HG03565 (cell line): ENCODE measurements around the gene PIK3R1.

Source experiments
- ATAC-seq: cut with Tn5 transposase; IDR thresholded peaks from one replicate; pipeline ENCODE4 v1.9.1; 2021; ENCODE audit warnings: mild to moderate bottlenecking, moderate library complexity; ENCODE audit not compliant: unreplicated experiment

PIK3R1 gene

GRCh38 chr5:68250661-68251298 is 35.2 kb downstream of the PIK3R1 start:
- no peak for ATAC-seq

GRCh38 chr5:68251386-68251785 is 35.8 kb downstream of the PIK3R1 start:
- ATAC-seq: no peak

GRCh38 chr5:68251804-68252522 is 36.4 kb downstream of the PIK3R1 start:
- ATAC-seq: no peak

- ATAC-seq: peak; percentile 45
Measured at GRCh38 chr5:68252673-68253623, 37.4 kb downstream of the PIK3R1 start.

- ATAC-seq: no peak
Measured at GRCh38 chr5:68253624-68254585, 38.3 kb downstream of the PIK3R1 start.

- ATAC-seq: no peak
Measured at GRCh38 chr5:68254810-68255209, 39.3 kb downstream of the PIK3R1 start.

GRCh38 chr5:68255305-68256120 is 40.0 kb downstream of the PIK3R1 start:
- ATAC-seq: no peak

- no peak for ATAC-seq
Measured at GRCh38 chr5:68257210-68257609, 41.7 kb downstream of the PIK3R1 start.

GRCh38 chr5:68258531-68258930 is 43.0 kb downstream of the PIK3R1 start:
- ATAC-seq: no peak

GRCh38 chr5:68259700-68260099 is 44.1 kb downstream of the PIK3R1 start:
- no peak for ATAC-seq

- no peak for ATAC-seq
Measured at GRCh38 chr5:68260467-68260866, 44.9 kb downstream of the PIK3R1 start.

GRCh38 chr5:68261169-68261568 is 45.6 kb downstream of the PIK3R1 start:
- ATAC-seq: no peak

- no peak for ATAC-seq
Measured at GRCh38 chr5:68261569-68262065, 46.1 kb downstream of the PIK3R1 start.

- no peak for ATAC-seq
Measured at GRCh38 chr5:68264024-68264956, 48.7 kb downstream of the PIK3R1 start.

GRCh38 chr5:68265347-68265746 is 49.8 kb downstream of the PIK3R1 start:
- no peak for ATAC-seq

- no peak for ATAC-seq
Measured at GRCh38 chr5:68265822-68266395, 50.4 kb downstream of the PIK3R1 start.

- no peak for ATAC-seq
Measured at GRCh38 chr5:68266457-68266856, 50.9 kb downstream of the PIK3R1 start.

GRCh38 chr5:68267066-68267465 is 51.5 kb downstream of the PIK3R1 start:
- no peak for ATAC-seq
